IPS-18a (cell line): ENCODE data around the gene CDK19.
"Not testable (repeated sequence)": the region's sequence is repeated elsewhere in the genome, so short reads cannot be mapped to it uniquely, and the experiment has no call there.

Experiments
- H3K27ac ChIP-seq: one replicate; pipeline ENCODE4 v1.5.1; 2013; ENCODE audit warnings: low read length
- H3K27me3 ChIP-seq: one replicate; pipeline ENCODE4 v1.6.1; 2013; ENCODE audit warnings: mild to moderate bottlenecking, low read length; ENCODE audit not compliant: control insufficient read depth, insufficient read depth
- H3K36me3 ChIP-seq: one replicate; pipeline ENCODE4 v1.6.1; 2013; ENCODE audit warnings: low read depth, low read length; ENCODE audit not compliant: control insufficient read depth
- H3K4me1 ChIP-seq: one replicate; pipeline ENCODE4 v1.6.1; 2013; ENCODE audit warnings: low read depth, low read length; ENCODE audit not compliant: control insufficient read depth
- H3K4me3 ChIP-seq: one replicate; pipeline ENCODE4 v1.5.1; 2013; ENCODE audit warnings: low read length
- H3K9ac ChIP-seq: one replicate; pipeline ENCODE4 v1.6.1; 2013; ENCODE audit warnings: mild to moderate bottlenecking, low read length, moderate library complexity
- H3K9me3 ChIP-seq: one replicate; pipeline ENCODE4 v1.6.1; 2013; ENCODE audit warnings: low read depth, low read length; ENCODE audit not compliant: control insufficient read depth

CDK19 gene

DNA sequence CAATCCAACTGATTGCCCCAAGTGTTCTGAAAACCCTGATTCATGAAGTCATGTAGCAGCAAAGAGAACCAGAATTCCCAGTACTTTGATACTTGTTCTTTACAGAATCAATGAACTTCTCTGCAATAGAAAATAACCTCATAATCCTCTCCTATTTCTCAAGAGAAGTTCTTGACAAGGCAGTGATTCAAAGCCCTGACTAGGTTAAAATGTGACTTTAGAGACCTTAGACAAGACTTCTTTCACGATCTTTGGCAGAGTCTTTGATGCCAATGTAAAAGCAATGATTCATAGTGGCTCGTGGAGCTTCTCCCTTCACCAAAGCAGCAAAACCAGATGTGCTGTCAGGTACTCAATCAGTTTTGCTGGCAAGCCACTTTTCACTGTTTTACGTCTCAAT, 95.2 kb downstream of the CDK19 start:
- Histone ChIP-seq H3K36me3 (no peaks in the 10 kb centered on the region), H3K4me3 (no peak overlapping the region), H3K27me3 (no peaks in the 10 kb centered on the region), H3K9ac (no peak overlapping the region), H3K9me3 (no peaks in the 10 kb centered on the region), H3K4me1 (peaks cover 9% of the 10 kb centered on the region), H3K27ac (no peak overlapping the region)

DNA sequence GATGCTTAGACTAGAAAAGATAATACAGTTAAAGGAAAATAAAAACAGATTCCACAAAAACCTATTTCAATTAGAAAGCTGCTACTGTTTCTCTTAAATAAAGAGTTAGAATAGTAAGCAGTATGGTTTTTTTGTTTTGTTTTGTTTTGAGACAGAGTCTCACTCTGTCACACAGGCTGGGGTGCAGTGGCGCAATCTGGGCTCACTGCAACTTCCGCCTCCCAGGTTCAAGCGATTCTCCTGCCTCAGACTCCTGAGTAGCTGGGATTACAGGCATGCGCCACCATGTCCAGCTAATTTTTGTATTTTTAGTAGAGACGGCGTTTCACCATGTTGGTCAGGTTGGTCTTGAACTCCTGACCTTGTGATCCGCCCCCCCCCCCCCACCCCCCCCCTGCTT, 95.7 kb downstream of the CDK19 start:
- not testable (repeated sequence) for H3K36me3 ChIP-seq, H3K9me3 ChIP-seq, H3K4me3 ChIP-seq, H3K27me3 ChIP-seq, H3K9ac ChIP-seq, H3K27ac ChIP-seq, H3K4me1 ChIP-seq

DNA sequence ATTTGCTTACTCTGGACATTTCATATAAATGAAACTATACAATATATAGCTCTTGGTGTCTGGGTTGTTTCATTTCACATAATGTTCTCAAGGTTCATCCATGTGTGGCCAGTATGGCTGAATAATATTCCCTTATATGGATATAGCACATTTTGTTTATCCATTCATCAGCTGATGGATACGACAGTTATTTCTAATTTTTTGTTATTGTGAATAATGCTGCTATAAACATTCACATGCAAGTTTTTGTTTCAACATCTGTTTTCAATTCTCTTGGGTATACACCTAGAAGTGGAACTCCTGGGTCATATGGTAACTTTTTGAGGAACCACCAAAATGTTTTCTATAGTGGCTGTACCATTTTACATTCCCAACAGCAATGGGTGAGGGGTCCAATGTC, 101.1 kb downstream of the CDK19 start:
- no peak overlapping the region for H3K4me3 ChIP-seq
- no peak overlapping the region for H3K9ac ChIP-seq
- no peaks in the 10 kb centered on the region for H3K9me3 ChIP-seq
- no peaks in the 10 kb centered on the region for H3K36me3 ChIP-seq
- H3K27me3 ChIP-seq = no peaks in the 10 kb centered on the region
- peaks cover 9% of the 10 kb centered on the region for H3K4me1 ChIP-seq
- no peak overlapping the region for H3K27ac ChIP-seq

DNA sequence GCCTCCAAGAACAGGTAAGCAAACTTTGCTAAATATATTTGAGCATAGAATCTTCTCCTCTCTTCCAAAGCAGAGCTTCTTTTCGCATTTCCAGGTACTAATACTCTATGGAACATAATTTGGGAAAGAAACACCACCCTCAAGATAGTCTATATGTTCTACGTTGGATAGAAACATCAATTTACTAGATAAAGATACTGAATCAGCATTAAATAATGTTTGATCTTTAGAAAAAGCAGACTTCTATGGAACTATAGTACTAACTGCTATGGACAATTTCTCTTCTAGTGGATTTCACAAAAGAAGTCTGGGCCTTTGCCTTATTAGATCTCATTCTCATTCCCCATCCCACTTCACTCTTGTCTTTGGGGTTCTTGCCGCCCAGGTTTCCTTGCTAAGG, 103.0 kb downstream of the CDK19 start:
- no peak overlapping the region for H3K27ac ChIP-seq
- no peak overlapping the region for H3K9ac ChIP-seq
- H3K27me3 ChIP-seq = no peaks in the 10 kb centered on the region
- peaks cover 4% of the 10 kb centered on the region for H3K4me1 ChIP-seq
- H3K9me3 ChIP-seq = no peaks in the 10 kb centered on the region
- no peak overlapping the region for H3K4me3 ChIP-seq
- H3K36me3 ChIP-seq = no peaks in the 10 kb centered on the region

DNA sequence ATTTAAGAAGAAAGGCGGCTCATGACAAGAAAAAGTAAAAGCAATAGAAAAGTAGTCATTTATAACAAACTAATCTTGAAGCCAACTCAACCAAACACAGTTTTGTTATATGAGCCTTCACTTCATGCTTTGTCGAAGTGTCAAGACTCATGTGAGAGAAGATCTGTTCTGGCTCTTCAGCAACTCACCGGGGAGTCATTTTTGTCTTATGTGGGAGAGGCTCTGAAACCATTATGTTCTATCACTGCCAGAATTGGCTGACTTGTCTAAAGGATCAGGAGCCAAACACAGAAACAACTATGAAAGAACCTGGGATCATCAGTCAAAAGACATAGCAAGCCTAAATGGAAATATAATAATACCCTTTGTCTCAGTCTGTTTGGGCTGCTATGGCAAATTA, 105.2 kb downstream of the CDK19 start:
- H3K36me3 ChIP-seq = no peaks in the 10 kb centered on the region
- H3K4me1 ChIP-seq = no peaks in the 10 kb centered on the region
- no peaks in the 10 kb centered on the region for H3K9me3 ChIP-seq
- no peak overlapping the region for H3K27ac ChIP-seq
- no peaks in the 10 kb centered on the region for H3K27me3 ChIP-seq
- no peak overlapping the region for H3K4me3 ChIP-seq
- no peak overlapping the region for H3K9ac ChIP-seq

DNA sequence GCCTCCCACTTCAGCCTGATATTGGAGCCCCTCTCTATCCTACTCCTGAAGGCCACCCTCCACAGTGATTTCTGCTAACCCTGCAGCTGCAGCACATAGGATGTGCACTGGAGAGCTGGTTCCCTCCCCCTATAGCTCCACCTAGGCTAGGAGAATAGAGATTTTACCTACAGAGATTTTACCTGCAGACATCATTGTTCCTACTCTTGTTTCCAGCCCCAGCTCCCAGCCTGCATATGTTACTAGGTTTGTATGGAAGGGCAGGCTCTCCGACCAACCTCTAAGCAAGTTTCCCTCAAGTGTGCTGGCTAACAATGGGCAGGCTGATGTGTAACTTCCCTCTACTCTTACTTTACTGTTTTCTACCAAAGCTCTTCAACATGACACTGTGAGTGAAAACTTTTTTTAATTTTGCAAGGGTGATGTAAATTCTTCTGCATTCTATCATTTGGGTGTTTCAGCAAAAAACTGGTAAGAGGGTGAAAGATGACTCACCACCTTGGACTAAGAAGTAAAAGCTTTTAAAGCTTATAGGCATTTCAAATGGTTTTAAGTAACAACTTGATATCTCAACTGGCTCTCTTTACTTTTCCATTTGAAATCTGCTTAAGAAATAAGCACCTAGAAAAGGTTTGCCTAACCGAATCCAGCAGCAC, 106.8 kb downstream of the CDK19 start:
- Histone ChIP-seq H3K27ac (no peak overlapping the region), H3K4me3 (no peak overlapping the region), H3K9ac (no peak overlapping the region), H3K36me3 (no peaks in the 10 kb centered on the region), H3K27me3 (no peaks in the 10 kb centered on the region), H3K9me3 (no peaks in the 10 kb centered on the region), H3K4me1 (no peaks in the 10 kb centered on the region)

DNA sequence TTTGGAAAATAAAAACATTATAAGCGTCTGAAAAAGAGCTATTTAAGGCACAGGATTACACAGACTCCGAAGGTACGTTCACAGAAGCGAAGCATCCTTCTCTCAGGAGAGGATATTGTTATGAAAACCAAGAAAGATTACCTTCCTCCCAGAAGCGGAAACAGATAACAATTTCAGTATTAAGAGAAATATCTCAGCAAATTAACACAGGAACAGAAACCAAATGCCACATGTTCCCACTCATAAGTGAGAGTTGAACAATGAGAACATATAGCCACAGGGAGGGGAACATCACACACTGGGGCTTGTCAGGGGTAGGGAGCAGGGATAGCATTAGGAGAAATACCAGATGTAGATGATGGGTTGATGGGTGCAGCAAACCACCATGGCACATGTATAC, 109.7 kb downstream of the CDK19 start:
- no peak overlapping the region for H3K4me3 ChIP-seq
- no peak overlapping the region for H3K27ac ChIP-seq
- H3K36me3 ChIP-seq = no peaks in the 10 kb centered on the region
- no peak overlapping the region for H3K9ac ChIP-seq
- no peaks in the 10 kb centered on the region for H3K9me3 ChIP-seq
- H3K27me3 ChIP-seq = no peaks in the 10 kb centered on the region
- H3K4me1 ChIP-seq = no peaks in the 10 kb centered on the region

DNA sequence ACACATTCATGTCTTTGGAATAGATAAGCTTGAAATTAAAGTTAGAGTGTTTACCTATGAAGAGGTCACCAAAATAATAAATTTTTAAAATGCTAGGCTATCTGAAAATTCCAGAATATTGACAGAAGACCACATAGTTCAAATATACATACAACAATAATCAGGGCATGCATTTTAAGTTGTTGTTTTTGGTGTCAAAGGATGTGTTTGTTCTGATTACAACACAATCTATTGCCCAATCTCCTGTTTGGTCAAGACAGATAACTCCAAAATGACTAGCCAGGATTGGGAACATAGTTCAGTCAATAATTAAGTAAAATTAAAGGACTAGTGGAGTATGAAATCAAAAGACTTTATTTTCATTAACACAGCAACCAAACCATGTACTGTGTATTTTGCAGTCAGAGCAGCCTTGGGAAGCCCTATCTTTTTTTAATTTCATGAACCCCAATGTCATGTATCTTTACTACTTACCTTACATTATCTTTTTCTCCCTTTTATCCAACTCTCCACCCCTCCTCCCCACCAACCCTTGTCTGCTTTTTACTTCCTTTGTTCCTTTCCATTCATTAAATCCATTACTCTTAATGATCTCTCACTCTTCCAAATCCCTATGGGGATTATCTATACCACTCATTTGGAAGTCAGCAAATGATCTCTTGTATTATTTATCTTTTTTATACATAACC, 111.2 kb downstream of the CDK19 start:
- Histone ChIP-seq H3K27me3 (no peaks in the 10 kb centered on the region), H3K9me3 (no peaks in the 10 kb centered on the region), H3K27ac (no peak overlapping the region), H3K9ac (no peak overlapping the region), H3K4me3 (no peak overlapping the region), H3K4me1 (no peaks in the 10 kb centered on the region), H3K36me3 (no peaks in the 10 kb centered on the region)

DNA sequence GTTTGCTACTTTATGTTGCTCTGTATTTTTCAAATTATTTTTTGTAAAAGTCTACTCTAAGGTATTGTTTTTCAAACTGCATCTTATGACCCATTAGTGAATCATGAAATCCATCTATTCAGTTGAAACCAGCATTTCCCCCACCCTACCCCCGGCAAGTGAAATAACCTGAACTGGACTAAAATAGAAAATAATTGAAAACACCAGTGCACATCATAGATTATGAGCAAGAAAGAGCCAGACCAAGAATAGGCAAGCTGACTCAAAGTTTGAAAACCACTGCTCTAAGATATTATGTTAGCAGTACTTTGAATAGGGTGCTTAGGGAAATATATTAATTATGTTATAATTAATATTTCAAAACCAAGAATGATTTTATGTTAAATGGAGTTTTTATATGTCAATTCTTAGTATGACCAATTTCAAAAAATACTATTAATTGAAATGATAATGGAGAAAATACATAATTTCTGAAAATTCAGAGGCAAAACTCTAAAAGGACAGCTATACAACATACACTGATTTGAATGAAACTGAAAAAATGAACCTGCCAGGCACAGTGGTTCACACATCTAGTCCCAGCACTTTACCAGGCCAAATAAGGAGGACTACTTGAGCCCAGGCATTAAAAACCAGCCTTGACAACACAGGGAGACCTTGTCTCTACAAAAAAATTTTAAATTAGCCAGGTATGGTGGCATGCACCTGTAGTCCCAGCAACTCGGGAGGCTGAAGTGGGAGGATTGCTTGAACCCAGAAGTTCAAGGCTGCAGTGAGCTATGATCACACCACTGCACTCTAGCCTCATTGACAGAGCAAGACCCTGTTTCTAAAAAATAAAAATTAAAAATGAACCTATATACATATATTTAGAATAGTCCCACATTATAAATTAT, 112.0 kb downstream of the CDK19 start:
- no peak overlapping the region for H3K9ac ChIP-seq
- no peaks in the 10 kb centered on the region for H3K27me3 ChIP-seq
- no peak overlapping the region for H3K4me3 ChIP-seq
- no peaks in the 10 kb centered on the region for H3K4me1 ChIP-seq
- no peaks in the 10 kb centered on the region for H3K9me3 ChIP-seq
- no peaks in the 10 kb centered on the region for H3K36me3 ChIP-seq
- no peak overlapping the region for H3K27ac ChIP-seq

DNA sequence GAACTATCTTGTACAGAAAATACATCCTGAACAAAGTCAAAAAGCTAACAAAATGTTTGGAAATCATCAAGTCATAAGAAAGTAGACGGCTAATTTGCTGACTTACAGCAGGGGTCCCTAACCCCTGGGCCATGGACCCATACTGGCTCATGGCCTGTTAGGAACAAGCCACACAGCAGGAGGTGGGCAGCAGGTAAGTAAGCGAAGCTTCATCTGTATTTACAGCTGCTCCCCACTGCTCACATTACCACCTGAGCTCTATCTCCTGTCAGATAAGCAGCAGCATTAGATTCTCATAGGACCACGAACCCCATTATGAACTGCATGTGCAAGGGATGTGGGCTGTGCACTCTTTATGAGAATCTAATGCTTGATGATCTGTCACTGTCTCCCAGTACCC, 115.5 kb downstream of the CDK19 start:
- H3K4me1 ChIP-seq = no peaks in the 10 kb centered on the region
- no peak overlapping the region for H3K27ac ChIP-seq
- no peaks in the 10 kb centered on the region for H3K9me3 ChIP-seq
- H3K27me3 ChIP-seq = no peaks in the 10 kb centered on the region
- no peak overlapping the region for H3K4me3 ChIP-seq
- no peaks in the 10 kb centered on the region for H3K36me3 ChIP-seq
- H3K9ac ChIP-seq = no peak overlapping the region

DNA sequence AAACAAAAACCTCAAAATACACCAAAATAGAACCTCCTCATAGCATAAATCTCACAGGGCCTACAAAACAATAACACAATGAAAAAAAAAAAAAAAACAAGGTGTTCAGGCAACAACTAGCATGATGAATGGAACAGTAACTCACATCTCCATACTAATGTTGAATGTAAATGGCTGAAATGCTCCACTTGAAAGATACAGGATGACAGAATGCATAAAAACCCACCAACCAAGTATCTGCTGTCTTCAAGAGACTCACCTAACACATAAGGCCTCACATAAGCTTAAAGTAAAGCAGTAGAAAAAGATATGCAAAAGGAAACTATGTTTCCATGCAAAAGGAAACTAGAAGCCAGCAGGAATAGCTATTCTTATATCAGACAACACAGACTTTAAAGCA, 121.3 kb downstream of the CDK19 start:
- Histone ChIP-seq H3K36me3 (no peaks in the 10 kb centered on the region), H3K9ac (no peak overlapping the region), H3K4me3 (no peak overlapping the region), H3K27me3 (no peaks in the 10 kb centered on the region), H3K4me1 (peaks cover 5% of the 10 kb centered on the region), H3K9me3 (no peaks in the 10 kb centered on the region), H3K27ac (no peak overlapping the region)
